Measurements from ENCODE around the gene PRR5L.

Gene PRR5L

GRCh38 chr11:36452236-36452940, 156.3 kb downstream of the PRR5L start:
- Histone ChIP-seq H3K27ac (replicated peaks) (peak overlapping the region; percentile 58), H3K27me3 (ENCODE audit: insufficient read depth, poor library complexity, severe bottlenecking) (no peaks in the 10 kb centered on the region), H3K4me3 (replicated peaks; ENCODE audit: insufficient read depth, low read length) (no peak overlapping the region)
- TF ChIP-seq REST (IDR thresholded peaks at IDR 0.05; ENCODE audit: insufficient replicate concordance, low read depth) (no peak), POLR2AphosphoS5 (IDR thresholded peaks at IDR 0.05; ENCODE audit: low read depth) (peak; percentile 96), GABPA (IDR thresholded peaks at IDR 0.05; ENCODE audit: low read depth) (no peak), SPI1 (IDR thresholded peaks at IDR 0.05; ENCODE audit: borderline replicate concordance, low read depth) (peak; percentile 26; the same call in 1 of the 2 replicates)
- DNase-seq (ENCODE audit: low read depth in 1 of 2, low spot score in 1 of 2): peak; percentile 47 to 94

- peak in 1 of 2 experiments; percentile 35 for DNase-seq (ENCODE audit: low read depth in 1 of 2, low spot score in 1 of 2)
- TF ChIP-seq POLR2AphosphoS5 (IDR thresholded peaks at IDR 0.05; ENCODE audit: low read depth): peak; percentile 78; the same call in 1 of the 2 replicates
- TF ChIP-seq CTCF (IDR thresholded peaks at IDR 0.05; ENCODE audit: insufficient read depth, low read length): no peak
- Histone ChIP-seq H3K27me3 (ENCODE audit: insufficient read depth, poor library complexity, severe bottlenecking) (no peaks in the 10 kb centered on the region), H3K4me3 (replicated peaks; ENCODE audit: insufficient read depth, low read length) (no peak overlapping the region), H3K27ac (replicated peaks) (peak overlapping the region; percentile 58)
Measured at GRCh38 chr11:36452961-36453360, 156.9 kb downstream of the PRR5L start.

- Histone ChIP-seq H3K27me3 (ENCODE audit: insufficient read depth, poor library complexity, severe bottlenecking) (no peaks in the 10 kb centered on the region), H3K4me3 (replicated peaks; ENCODE audit: insufficient read depth, low read length) (no peak overlapping the region), H3K27ac (replicated peaks) (peak overlapping the region; percentile 58)
- TF ChIP-seq SPI1 (IDR thresholded peaks at IDR 0.05; ENCODE audit: borderline replicate concordance, low read depth) (peak; percentile 52; the same call in 1 of the 2 replicates), REST (IDR thresholded peaks at IDR 0.05; ENCODE audit: insufficient replicate concordance, low read depth) (no peak), GABPA (IDR thresholded peaks at IDR 0.05; ENCODE audit: low read depth) (no peak), CTCF (IDR thresholded peaks at IDR 0.05; ENCODE audit: insufficient read depth, low read length) (no peak)
- peak; percentile 48 to 68 for DNase-seq (ENCODE audit: low read depth in 1 of 2, low spot score in 1 of 2)
Measured at GRCh38 chr11:36453678-36454077, 157.6 kb downstream of the PRR5L start.

GRCh38 chr11:36454551-36454940, 158.5 kb downstream of the PRR5L start:
- Histone ChIP-seq H3K4me3 (replicated peaks; ENCODE audit: insufficient read depth, low read length) (no peak overlapping the region), H3K27me3 (ENCODE audit: insufficient read depth, poor library complexity, severe bottlenecking) (no peaks in the 10 kb centered on the region), H3K27ac (replicated peaks) (no peak overlapping the region)
- no peak for DNase-seq (ENCODE audit: low read depth in 1 of 2, low spot score in 1 of 2)
- no peak for TF ChIP-seq CTCF (IDR thresholded peaks at IDR 0.05; ENCODE audit: insufficient read depth, low read length)
- TF ChIP-seq REST (IDR thresholded peaks at IDR 0.05; ENCODE audit: insufficient replicate concordance, low read depth): no peak
- TF ChIP-seq POLR2AphosphoS5 (IDR thresholded peaks at IDR 0.05; ENCODE audit: low read depth): no peak
- TF ChIP-seq GABPA (IDR thresholded peaks at IDR 0.05; ENCODE audit: low read depth): no peak
- no peak for TF ChIP-seq SPI1 (IDR thresholded peaks at IDR 0.05; ENCODE audit: borderline replicate concordance, low read depth)
